Brain microvascular endothelial cell (primary cell): Measurements from ENCODE around the gene SLC38A1.

Experiments used
- DNase-seq: peaks from one replicate; pipeline ENCODE4 v3.0.0-alpha.2; 2020
- H3K27ac ChIP-seq: fragments of 250-450 bp; sonication (Bioruptor Pico); 2 replicates; pipeline ENCODE4 v1.5.1; 2020; ENCODE audit warnings: mild to moderate bottlenecking, moderate library complexity
- H3K27me3 ChIP-seq: fragments of 250-450 bp; sonication (Bioruptor Pico); replicated peaks from 2 replicates; pipeline ENCODE4 v1.5.1; 2020; ENCODE audit warnings: mild to moderate bottlenecking
- H3K36me3 ChIP-seq: fragments of 250-450 bp; sonication (Bioruptor Pico); replicated peaks from 2 replicates; pipeline ENCODE4 v1.5.1; 2020; ENCODE audit warnings: mild to moderate bottlenecking
- H3K4me3 ChIP-seq: 2 replicates; pipeline ENCODE4 v1.5.1; 2011; ENCODE audit warnings: low read depth, mild to moderate bottlenecking, control low read depth, low read length, moderate library complexity
- CTCF ChIP-seq: IDR thresholded peaks from 2 replicates; pipeline ENCODE4 v1.5.1; 2011; ENCODE audit warnings: low read depth, mild to moderate bottlenecking, moderate library complexity, low read length, control low read depth, inconsistent platforms; ENCODE audit errors: missing control alignments
- in situ Hi-C: cut with HindIII; loops from 2 replicates; pipeline ENCODE4 v1.10.0; 2017; ENCODE audit warnings: low sequenced_read_pairs, low pct_ligation_motif_present

SLC38A1 gene

GRCh38 chr12:46276756-46277155, 7.9 kb upstream of the SLC38A1 start:
- Histone ChIP-seq H3K36me3 (no peaks in the 10 kb centered on the region), H3K4me3 (no peak overlapping the region), H3K27ac (no peak overlapping the region), H3K27me3 (no peaks in the 10 kb centered on the region)
- in situ Hi-C loops = no loop called here
- TF ChIP-seq CTCF = no peak
- DNase-seq = no peak

- no peak for TF ChIP-seq CTCF
- Histone ChIP-seq H3K27ac (no peak overlapping the region), H3K27me3 (no peaks in the 10 kb centered on the region), H3K36me3 (no peaks in the 10 kb centered on the region), H3K4me3 (no peak overlapping the region)
- in situ Hi-C loops = no loop called here
- DNase-seq = no peak
Measured at GRCh38 chr12:46271863-46272262, 3.0 kb upstream of the SLC38A1 start.

GRCh38 chr12:46269429-46270241, 792 bp upstream of the SLC38A1 start:
- DNase-seq = no peak
- no peak for TF ChIP-seq CTCF
- Histone ChIP-seq H3K36me3 (no peaks in the 10 kb centered on the region), H3K4me3 (peak overlapping the region; percentile 69), H3K27me3 (no peaks in the 10 kb centered on the region), H3K27ac (no peak overlapping the region)
- in situ Hi-C loops = no loop called here

GRCh38 chr12:46267825-46268582, 839 bp downstream of the SLC38A1 start:
- Histone ChIP-seq H3K27me3 (no peaks in the 10 kb centered on the region), H3K4me3 (peak overlapping the region; percentile 69), H3K27ac (peak overlapping the region; percentile 54), H3K36me3 (no peaks in the 10 kb centered on the region)
- in situ Hi-C loops = no loop called here
- peak; percentile 6 for DNase-seq
- no peak for TF ChIP-seq CTCF

- TF ChIP-seq CTCF = no peak
- Histone ChIP-seq H3K36me3 (no peaks in the 10 kb centered on the region), H3K27ac (peak overlapping the region; percentile 54), H3K4me3 (peak overlapping the region; percentile 69), H3K27me3 (no peaks in the 10 kb centered on the region)
- no peak for DNase-seq
- in situ Hi-C loops = no loop called here
Measured at GRCh38 chr12:46267575-46267824, 1.3 kb downstream of the SLC38A1 start.
